Measurements from ENCODE around the gene NPTXR. TPM values are rescaled to one million over a fixed set of nuclear protein-coding genes. Genes with fewer than 3 reads are reported as not detected.

NPTXR gene
- total RNA-seq, 1 experiment from 2014 or later = 12.8 TPM

DNA sequence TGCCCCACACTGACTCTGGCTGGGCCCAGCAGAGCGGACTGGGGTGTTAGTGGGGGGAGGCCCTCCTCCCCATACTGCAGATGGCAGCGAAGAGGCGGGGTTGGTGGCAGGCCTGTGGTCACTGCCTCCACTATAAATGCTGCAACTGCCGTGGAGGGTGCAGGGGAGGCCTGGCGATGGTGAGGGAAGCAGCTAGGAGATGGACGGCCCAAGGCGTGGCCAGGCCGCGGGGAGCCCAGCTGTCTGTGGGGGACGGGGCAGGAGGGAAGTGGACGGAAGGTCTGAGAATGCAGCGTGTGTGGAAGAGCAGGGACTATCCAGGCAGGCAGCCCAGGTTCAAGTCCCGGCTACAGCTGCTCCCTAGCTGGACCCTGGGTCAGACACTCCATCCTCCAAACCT lies 68.2 kb downstream of the NPTXR start:
- H3K36me3 ChIP-seq (ENCODE audit: control insufficient read depth in 1 of 2, insufficient read depth in 2 of 2, low read length in 2 of 2) = no peaks in the 10 kb centered on the region
- no peak overlapping the region for H3K9ac ChIP-seq (ENCODE audit: low read length)
- no TSS peak for BruUV-seq (replicated peaks)
- no peaks in the 10 kb centered on the region for H3K27me3 ChIP-seq (ENCODE audit: insufficient read depth, low read length)
- H3K79me2 ChIP-seq (ENCODE audit: insufficient read depth, low read length) = no peaks in the 10 kb centered on the region
- H3K9me3 ChIP-seq (ENCODE audit: control insufficient read depth in 1 of 2, insufficient read depth in 1 of 2, low read depth in 1 of 2, low read length in 2 of 2) = no peaks in the 10 kb centered on the region
- H3K27ac ChIP-seq (ENCODE audit: low read depth, low read length) = no peak overlapping the region
- RAD21 ChIA-PET (ENCODE audit: low non-redundant PET in 1 of 2, low total read pairs in 2 of 2, uncharacterized antibody in 2 of 2, unreplicated experiment in 2 of 2) = no interaction called here
- intact Hi-C loops (cut with micrococcal nuclease) = no loop called here
- CTCF ChIA-PET = no interaction called here
- no peak for TF ChIP-seq ELF1 (IDR thresholded peaks at IDR 0.05; ENCODE audit: borderline replicate concordance, low read depth)
- no peak; the same call in 1 of the 2 replicates for ATAC-seq
- POLR2A ChIA-PET = no interaction called here
- no peak overlapping the region for H3K4me2 ChIP-seq (ENCODE audit: low read length)
- H2AFZ ChIP-seq (ENCODE audit: low read depth, low read length, poor library complexity, severe bottlenecking) = no peak overlapping the region
- DNase-seq (ENCODE audit: low read depth, low spot score) = no peak
- no peak overlapping the region for H3K4me3 ChIP-seq (replicated peaks in 1 of 2; ENCODE audit: low read depth in 1 of 2, low read length in 2 of 2)
- H3K9me2 ChIP-seq (ENCODE audit: insufficient read depth) = no peaks in the 10 kb centered on the region
- H3K4me1 ChIP-seq (ENCODE audit: control insufficient read depth in 1 of 2, insufficient read depth in 2 of 2, low read length in 2 of 2) = no peaks in the 10 kb centered on the region
- no peaks in the 10 kb centered on the region for H4K20me1 ChIP-seq (ENCODE audit: insufficient read depth)

DNA sequence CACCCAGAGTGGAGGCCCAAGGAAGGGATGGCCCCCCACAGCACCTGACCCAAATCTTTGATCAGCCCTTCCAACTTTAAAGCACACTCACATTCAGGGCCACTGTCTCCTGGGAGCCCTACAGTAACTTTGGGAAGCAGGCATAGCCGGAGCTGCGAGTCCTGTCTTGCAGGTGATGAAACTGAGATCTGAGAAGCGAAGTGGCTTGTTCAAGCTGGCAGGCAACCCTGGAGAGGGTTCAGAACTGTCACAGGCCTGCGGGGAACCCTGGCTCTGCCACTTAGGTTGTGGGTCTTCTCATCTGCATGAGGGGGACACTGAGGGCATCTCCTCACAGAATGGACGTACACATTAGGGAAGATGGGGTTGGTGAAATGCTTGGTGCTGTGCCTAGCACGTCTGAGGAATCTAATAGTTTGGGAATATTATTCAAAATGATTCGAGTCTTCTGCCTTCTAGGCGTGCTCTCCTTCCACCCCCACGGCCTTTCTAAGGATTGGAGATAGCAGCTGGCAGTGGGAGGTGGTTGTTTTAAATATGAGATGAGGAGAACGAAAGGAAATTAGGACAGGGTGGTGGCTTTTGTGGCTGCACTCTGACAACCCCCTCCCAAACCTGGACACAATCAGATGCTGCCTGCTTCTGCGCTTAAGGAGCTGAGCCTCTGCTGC lies 69.2 kb downstream of the NPTXR start:
- Histone ChIP-seq H3K4me1 (ENCODE audit: control insufficient read depth in 1 of 2, insufficient read depth in 2 of 2, low read length in 2 of 2) (no peaks in the 10 kb centered on the region), H3K4me2 (ENCODE audit: low read length) (no peak overlapping the region), H3K9me3 (ENCODE audit: control insufficient read depth in 1 of 2, insufficient read depth in 1 of 2, low read depth in 1 of 2, low read length in 2 of 2) (no peaks in the 10 kb centered on the region), H3K79me2 (ENCODE audit: insufficient read depth, low read length) (no peaks in the 10 kb centered on the region), H4K20me1 (ENCODE audit: insufficient read depth) (no peaks in the 10 kb centered on the region), H3K4me3 (replicated peaks in 1 of 2; ENCODE audit: low read depth in 1 of 2, low read length in 2 of 2) (no peak overlapping the region), H3K36me3 (ENCODE audit: control insufficient read depth in 1 of 2, insufficient read depth in 2 of 2, low read length in 2 of 2) (no peaks in the 10 kb centered on the region), H3K27me3 (ENCODE audit: insufficient read depth, low read length) (no peaks in the 10 kb centered on the region), H3K9me2 (ENCODE audit: insufficient read depth) (no peaks in the 10 kb centered on the region), H3K27ac (ENCODE audit: low read depth, low read length) (no peak overlapping the region), H2AFZ (ENCODE audit: low read depth, low read length, poor library complexity, severe bottlenecking) (no peak overlapping the region), H3K9ac (ENCODE audit: low read length) (no peak overlapping the region)
- CTCF ChIA-PET = interaction anchor here (1.3 kb wide), 1 partner anchor 9 kb away, joined by 3 read pairs; no protein-coding TSS in a partner anchor
- RAD21 ChIA-PET (ENCODE audit: low non-redundant PET in 1 of 2, low total read pairs in 2 of 2, uncharacterized antibody in 2 of 2, unreplicated experiment in 2 of 2) = no interaction called here
- no peak for DNase-seq (ENCODE audit: low read depth, low spot score)
- no TSS peak for BruUV-seq (replicated peaks)
- intact Hi-C loops (cut with micrococcal nuclease) = no loop called here
- POLR2A ChIA-PET = no interaction called here
- no peak for ATAC-seq
- TF ChIP-seq JUND (IDR thresholded peaks at IDR 0.05) (no peak), POLR2A (IDR thresholded peaks at IDR 0.05; ENCODE audit: borderline replicate concordance, extremely low read depth, insufficient read depth, insufficient read length) (no peak), CEBPB (IDR thresholded peaks at IDR 0.05; ENCODE audit: low read depth) (no peak), YY1 (IDR thresholded peaks at IDR 0.05; ENCODE audit: extremely low read depth, insufficient replicate concordance, low read depth, low read length) (no peak), SIN3A (IDR thresholded peaks at IDR 0.05; ENCODE audit: low read depth) (no peak), POLR2AphosphoS5 (IDR thresholded peaks at IDR 0.05; ENCODE audit: low read depth, low read length) (no peak), ZNF274 (IDR thresholded peaks at IDR 0.05; ENCODE audit: low read depth, low read length) (no peak), RAD21 (IDR thresholded peaks at IDR 0.05; ENCODE audit: low read depth) (no peak), ZFX (IDR thresholded peaks at IDR 0.05) (no peak), EZH2 (IDR thresholded peaks at IDR 0.05) (no peak)
- TF ChIP-seq, protein P1, sequence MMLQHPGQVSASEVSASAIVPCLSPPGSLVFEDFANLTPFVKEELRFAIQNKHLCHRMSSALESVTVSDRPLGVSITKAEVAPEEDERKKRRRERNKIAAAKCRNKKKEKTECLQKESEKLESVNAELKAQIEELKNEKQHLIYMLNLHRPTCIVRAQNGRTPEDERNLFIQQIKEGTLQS (IDR thresholded peaks at IDR 0.05) = no peak
- TF ChIP-seq, protein P2, sequence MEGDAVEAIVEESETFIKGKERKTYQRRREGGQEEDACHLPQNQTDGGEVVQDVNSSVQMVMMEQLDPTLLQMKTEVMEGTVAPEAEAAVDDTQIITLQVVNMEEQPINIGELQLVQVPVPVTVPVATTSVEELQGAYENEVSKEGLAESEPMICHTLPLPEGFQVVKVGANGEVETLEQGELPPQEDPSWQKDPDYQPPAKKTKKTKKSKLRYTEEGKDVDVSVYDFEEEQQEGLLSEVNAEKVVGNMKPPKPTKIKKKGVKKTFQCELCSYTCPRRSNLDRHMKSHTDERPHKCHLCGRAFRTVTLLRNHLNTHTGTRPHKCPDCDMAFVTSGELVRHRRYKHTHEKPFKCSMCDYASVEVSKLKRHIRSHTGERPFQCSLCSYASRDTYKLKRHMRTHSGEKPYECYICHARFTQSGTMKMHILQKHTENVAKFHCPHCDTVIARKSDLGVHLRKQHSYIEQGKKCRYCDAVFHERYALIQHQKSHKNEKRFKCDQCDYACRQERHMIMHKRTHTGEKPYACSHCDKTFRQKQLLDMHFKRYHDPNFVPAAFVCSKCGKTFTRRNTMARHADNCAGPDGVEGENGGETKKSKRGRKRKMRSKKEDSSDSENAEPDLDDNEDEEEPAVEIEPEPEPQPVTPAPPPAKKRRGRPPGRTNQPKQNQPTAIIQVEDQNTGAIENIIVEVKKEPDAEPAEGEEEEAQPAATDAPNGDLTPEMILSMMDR (IDR thresholded peaks at IDR 0.05 in 2 of 3, conservative IDR thresholded peaks at IDR 0.05 in 1 of 3; ENCODE audit: borderline replicate concordance in 1 of 3, insufficient read depth in 1 of 3, low read depth in 2 of 3, low read length in 2 of 3) = no peak
- TF ChIP-seq, protein P3, sequence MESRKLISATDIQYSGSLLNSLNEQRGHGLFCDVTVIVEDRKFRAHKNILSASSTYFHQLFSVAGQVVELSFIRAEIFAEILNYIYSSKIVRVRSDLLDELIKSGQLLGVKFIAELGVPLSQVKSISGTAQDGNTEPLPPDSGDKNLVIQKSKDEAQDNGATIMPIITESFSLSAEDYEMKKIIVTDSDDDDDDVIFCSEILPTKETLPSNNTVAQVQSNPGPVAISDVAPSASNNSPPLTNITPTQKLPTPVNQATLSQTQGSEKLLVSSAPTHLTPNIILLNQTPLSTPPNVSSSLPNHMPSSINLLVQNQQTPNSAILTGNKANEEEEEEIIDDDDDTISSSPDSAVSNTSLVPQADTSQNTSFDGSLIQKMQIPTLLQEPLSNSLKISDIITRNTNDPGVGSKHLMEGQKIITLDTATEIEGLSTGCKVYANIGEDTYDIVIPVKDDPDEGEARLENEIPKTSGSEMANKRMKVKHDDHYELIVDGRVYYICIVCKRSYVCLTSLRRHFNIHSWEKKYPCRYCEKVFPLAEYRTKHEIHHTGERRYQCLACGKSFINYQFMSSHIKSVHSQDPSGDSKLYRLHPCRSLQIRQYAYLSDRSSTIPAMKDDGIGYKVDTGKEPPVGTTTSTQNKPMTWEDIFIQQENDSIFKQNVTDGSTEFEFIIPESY (IDR thresholded peaks at IDR 0.05; ENCODE audit: extremely low read depth, insufficient replicate concordance, low read length) = no peak

All from HCT116 (cell line).